Measurements from ENCODE around the gene NFE2L1.
"Not testable (repeated sequence)": the region's sequence is repeated elsewhere in the genome, so short reads cannot be mapped to it uniquely, and the experiment has no call there.

The NFE2L1 gene

GRCh38 chr17:48023400-48024148 is 24.6 kb upstream of the NFE2L1 start:
- no peak for DNase-seq (ENCODE audit: low read depth in 2 of 2)

GRCh38 chr17:48024149-48025039 is 23.8 kb upstream of the NFE2L1 start:
- no peak for DNase-seq (ENCODE audit: low read depth in 2 of 2)

- peak; percentile 93 to 94 for DNase-seq (ENCODE audit: low read depth in 2 of 2)
Measured at GRCh38 chr17:48025040-48025903, 22.9 kb upstream of the NFE2L1 start.

GRCh38 chr17:48025904-48026501 is 22.2 kb upstream of the NFE2L1 start:
- no peak for DNase-seq (ENCODE audit: low read depth in 2 of 2)

- DNase-seq (ENCODE audit: low read depth in 2 of 2): peak in 1 of 2 donors; percentile 50
Measured at GRCh38 chr17:48026502-48027321, 21.4 kb upstream of the NFE2L1 start.

GRCh38 chr17:48027322-48027981 is 20.7 kb upstream of the NFE2L1 start:
- DNase-seq (ENCODE audit: low read depth in 2 of 2): no peak

GRCh38 chr17:48028736-48029135 is 19.4 kb upstream of the NFE2L1 start:
- DNase-seq (ENCODE audit: low read depth in 2 of 2): no peak

GRCh38 chr17:48030531-48030930 is 17.6 kb upstream of the NFE2L1 start:
- DNase-seq (ENCODE audit: low read depth in 2 of 2): no peak

GRCh38 chr17:48031966-48032365 is 16.2 kb upstream of the NFE2L1 start:
- no peak for DNase-seq (ENCODE audit: low read depth in 2 of 2)

- DNase-seq (ENCODE audit: low read depth in 2 of 2): not testable (repeated sequence)
Measured at GRCh38 chr17:48034734-48035133, 13.4 kb upstream of the NFE2L1 start.

- DNase-seq (ENCODE audit: low read depth in 2 of 2): no peak
Measured at GRCh38 chr17:48036693-48037035, 11.5 kb upstream of the NFE2L1 start.

GRCh38 chr17:48037036-48037837 is 10.9 kb upstream of the NFE2L1 start, which contains the start of gene COPZ2:
Gene COPZ2 (minus strand): TSS chr17:48037797. CDS start chr17:48037777, 20 bp downstream.
- DNase-seq (ENCODE audit: low read depth in 2 of 2): no peak

GRCh38 chr17:48037838-48038323 is 10.3 kb upstream of the NFE2L1 start:
- no peak for DNase-seq (ENCODE audit: low read depth in 2 of 2)

- no peak for DNase-seq (ENCODE audit: low read depth in 2 of 2)
Measured at GRCh38 chr17:48038687-48039086, 9.5 kb upstream of the NFE2L1 start.

GRCh38 chr17:48043176-48043575 is 5.0 kb upstream of the NFE2L1 start:
- no peak for DNase-seq (ENCODE audit: low read depth in 2 of 2)

GRCh38 chr17:48044851-48045250 is 3.3 kb upstream of the NFE2L1 start:
- DNase-seq (ENCODE audit: low read depth in 2 of 2): no peak

- no peak for DNase-seq (ENCODE audit: low read depth in 2 of 2)
Measured at GRCh38 chr17:48045316-48046001, 2.7 kb upstream of the NFE2L1 start.

- no peak for DNase-seq (ENCODE audit: low read depth in 2 of 2)
Measured at GRCh38 chr17:48046296-48046695, 1.9 kb upstream of the NFE2L1 start.
